GM23248 (cell line): ENCODE results near the gene CHST12.

Experiments used
- EZH2 ChIP-seq: fragments of 200-600 bp; sonication (generic); IDR thresholded peaks from 2 replicates; pipeline ENCODE4 v1.6.1; 2018; ENCODE audit warnings: antibody characterized with exemption, mild to moderate bottlenecking; ENCODE audit not compliant: insufficient read depth, poor library complexity, severe bottlenecking
- EZH2phosphoT487 ChIP-seq: fragments of 200-600 bp; sonication (generic); IDR thresholded peaks from 2 replicates; pipeline ENCODE4 v1.6.1; 2018; ENCODE audit warnings: antibody characterized with exemption, moderate library complexity, mild to moderate bottlenecking, low read depth; ENCODE audit not compliant: insufficient read depth

- no peak for TF ChIP-seq EZH2
- no peak for TF ChIP-seq EZH2phosphoT487
These were observed 28.0 kb downstream of the CHST12 start for GRCh38 chr7:2431260-2431867.
